Stimulated activated naive CD8-positive, alpha-beta T cell treated with anti-CD3 and anti-CD28 coated beads, Interleukin-15, Interleukin-2, amounts not matched to agents 100 U/mL and 50 U/mL, for 24 hours (primary cell): ENCODE measurements around the gene MOGAT3.

ENCODE experiments used
- ATAC-seq: fragments of 150-1000 bp; cut with Tn5 transposase; one replicate; pipeline ENCODE4 v1.10.0; 2021
- DNase-seq: peaks from one replicate; pipeline ENCODE4 v3.0.0; 2021

Gene MOGAT3

GRCh38 chr7:101233907-101234547 lies 33.2 kb upstream of the MOGAT3 start:
- no peak for DNase-seq
- ATAC-seq = no peak

GRCh38 chr7:101232141-101232850 lies 31.5 kb upstream of the MOGAT3 start:
- ATAC-seq = no peak

GRCh38 chr7:101231644-101232043 lies 30.8 kb upstream of the MOGAT3 start:
- DNase-seq = no peak
- ATAC-seq = no peak

More at GRCh38 chr7:101232141-101232850, 31.5 kb upstream of the MOGAT3 start:
- DNase-seq = no peak

- no peak for DNase-seq
- no peak for ATAC-seq
These were observed 25.9 kb upstream of the MOGAT3 start for GRCh38 chr7:101226721-101227120.

GRCh38 chr7:101225650-101226049 lies 24.8 kb upstream of the MOGAT3 start:
- DNase-seq (no peak), ATAC-seq (no peak)

- ATAC-seq (no peak), DNase-seq (no peak)
These were observed 22.7 kb upstream of the MOGAT3 start for GRCh38 chr7:101223528-101223927.

GRCh38 chr7:101222275-101222830 lies 21.5 kb upstream of the MOGAT3 start:
- ATAC-seq = no peak

GRCh38 chr7:101220295-101220694 lies 19.5 kb upstream of the MOGAT3 start:
- DNase-seq (no peak), ATAC-seq (no peak)

More at GRCh38 chr7:101222275-101222830, 21.5 kb upstream of the MOGAT3 start:
- DNase-seq = no peak

GRCh38 chr7:101218236-101219125 lies 17.6 kb upstream of the MOGAT3 start:
- no peak for DNase-seq

GRCh38 chr7:101217388-101218235 lies 16.8 kb upstream of the MOGAT3 start, which contains the start of the genes PLOD3 and ZNHIT1:
PLOD3 (minus strand) TSS chr7:101217581; CDS start chr7:101217274, 307 bp downstream.
ZNHIT1 (plus strand) TSS chr7:101218165; CDS start chr7:101218196, 31 bp downstream.
- ATAC-seq = peak; percentile 67
- peak; percentile 95 for DNase-seq

More at GRCh38 chr7:101218236-101219125, 17.6 kb upstream of the MOGAT3 start:
- no peak for ATAC-seq

GRCh38 chr7:101216860-101217387 lies 16.1 kb upstream of the MOGAT3 start:
- DNase-seq = no peak
- ATAC-seq = peak; percentile 7

- ATAC-seq = no peak
- no peak for DNase-seq
These were observed 15.4 kb upstream of the MOGAT3 start for GRCh38 chr7:101216001-101216859.

GRCh38 chr7:101212014-101212413 lies 11.2 kb upstream of the MOGAT3 start:
- DNase-seq = no peak
- ATAC-seq = no peak

GRCh38 chr7:101211501-101211900 lies 10.7 kb upstream of the MOGAT3 start:
- ATAC-seq (no peak), DNase-seq (no peak)

- ATAC-seq = no peak
- DNase-seq = no peak
These were observed 9.3 kb upstream of the MOGAT3 start for GRCh38 chr7:101210143-101210542.

GRCh38 chr7:101208794-101209193 lies 8.0 kb upstream of the MOGAT3 start:
- ATAC-seq (no peak), DNase-seq (no peak)

- ATAC-seq (no peak), DNase-seq (no peak)
These were observed 6.6 kb upstream of the MOGAT3 start for GRCh38 chr7:101207459-101207858.

- no peak for DNase-seq
- no peak for ATAC-seq
These were observed 5.8 kb upstream of the MOGAT3 start for GRCh38 chr7:101206665-101207042.

GRCh38 chr7:101205901-101206664 lies 5.2 kb upstream of the MOGAT3 start:
- ATAC-seq = no peak
- DNase-seq = no peak
